T-helper 2 cell treated with Interferon-gamma antibody and Interleukin-4, amounts not matched to agents 100 ng/mL and 5 ng/mL, for 36 hours (primary cell): ENCODE data around the gene ST3GAL2. TPM values are rescaled to one million over a fixed set of nuclear protein-coding genes. Genes with fewer than 3 reads are reported as not detected.
"Not testable (repeated sequence)": the region's sequence is repeated elsewhere in the genome, so short reads cannot be mapped to it uniquely, and the experiment has no call there.

ENCODE experiments used
- intact Hi-C: fragments of 100-400 bp; cut with micrococcal nuclease; formaldehyde crosslinking; loops from one replicate; pipeline ENCODE4 v1.15.1; 2023
- total RNA-seq: library from RNA; stranded (reverse); gene quantifications from 2 replicates; pipeline ENCODE4 v1.2.3, GENCODE V29; 2022

ST3GAL2 gene
- total RNA-seq, 1 donor from 2014 or later, result 25.7 TPM

DNA sequence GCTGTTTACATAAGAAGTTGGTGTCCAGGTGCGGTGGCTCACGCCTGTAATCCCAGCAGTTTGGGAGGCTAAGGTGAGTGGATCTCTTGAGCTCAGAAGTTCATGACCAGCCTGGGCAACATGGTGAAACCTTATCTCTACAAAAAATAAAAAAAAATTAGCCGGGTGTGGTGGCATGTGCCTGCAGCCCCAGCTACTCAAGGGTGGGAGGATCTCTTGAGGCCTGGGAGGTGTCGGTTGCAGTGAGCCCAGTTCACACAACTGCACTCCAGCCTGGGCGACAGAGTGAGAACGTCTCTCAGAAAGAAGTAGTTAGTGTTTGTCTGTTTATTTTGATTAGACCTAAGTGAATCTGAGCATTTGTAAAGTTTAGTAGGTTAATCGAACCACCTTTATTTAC lies 79.3 kb downstream of the ST3GAL2 start:
- intact Hi-C loops, result no loop called here

DNA sequence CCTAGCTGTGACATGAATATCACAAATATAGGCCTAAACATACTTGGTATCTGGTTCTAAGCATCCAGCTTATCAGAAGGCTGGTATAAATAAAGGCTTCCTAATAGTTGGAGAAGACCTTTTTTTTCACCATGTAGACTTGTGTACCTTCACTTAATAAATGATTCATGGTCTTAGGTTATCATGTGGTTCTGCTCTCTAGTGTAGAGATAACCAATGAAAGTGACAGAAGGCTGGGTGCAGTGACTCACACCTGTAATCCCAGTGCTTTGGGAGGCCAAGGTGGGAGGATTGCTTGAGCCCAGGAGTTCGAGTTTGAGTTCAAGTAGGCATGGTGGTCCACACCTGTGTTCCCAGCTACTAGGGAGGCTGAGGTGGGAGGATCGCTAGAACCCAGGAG lies 89.1 kb downstream of the ST3GAL2 start:
- intact Hi-C loops, result no loop called here

DNA sequence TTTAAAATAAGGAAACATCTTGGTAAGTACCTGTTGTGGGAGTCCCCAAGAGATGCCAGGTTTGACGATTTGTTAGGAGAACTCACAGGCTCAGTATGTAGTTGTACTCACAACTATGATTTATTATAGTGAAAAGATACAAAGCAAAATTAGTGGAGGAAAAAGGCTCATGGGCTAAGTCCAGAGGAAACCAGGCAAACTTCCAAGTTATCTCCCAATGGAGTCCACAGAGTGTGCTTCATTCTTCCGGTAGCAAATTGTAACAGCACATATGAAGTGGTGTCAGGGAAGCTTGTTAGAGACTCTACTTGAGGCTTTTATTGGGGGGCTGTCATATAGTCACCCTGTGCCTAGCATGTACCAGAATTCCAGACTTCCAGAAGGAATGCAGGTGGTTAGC lies 89.9 kb downstream of the ST3GAL2 start:
- intact Hi-C loops, result no loop called here

DNA sequence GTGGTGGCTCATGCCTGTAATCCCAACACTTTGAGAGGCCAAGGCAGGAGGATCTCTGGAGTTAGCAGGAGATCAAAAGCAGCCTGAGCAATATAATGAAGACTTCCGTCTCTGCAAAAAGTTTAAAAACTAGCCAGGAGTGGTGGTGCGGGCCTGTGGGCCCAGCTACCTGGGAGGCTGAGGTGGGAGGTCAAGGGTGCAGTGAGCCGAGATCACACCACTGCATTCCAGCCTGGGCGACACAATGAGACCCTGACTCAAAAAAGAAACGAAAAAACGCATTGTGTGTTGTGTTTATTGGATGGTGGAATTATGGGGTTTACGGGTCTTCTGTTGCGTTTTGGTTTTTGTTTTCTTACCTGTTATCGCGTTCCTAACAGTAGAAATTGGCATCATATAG lies 93.1 kb downstream of the ST3GAL2 start:
- intact Hi-C loops, result loop anchor here (1.0 to 2.0 kb wide), 3 partner anchors 35 to 177 kb away; partner anchors contain the start of genes COG4, DDX19B and SF3B3

DNA sequence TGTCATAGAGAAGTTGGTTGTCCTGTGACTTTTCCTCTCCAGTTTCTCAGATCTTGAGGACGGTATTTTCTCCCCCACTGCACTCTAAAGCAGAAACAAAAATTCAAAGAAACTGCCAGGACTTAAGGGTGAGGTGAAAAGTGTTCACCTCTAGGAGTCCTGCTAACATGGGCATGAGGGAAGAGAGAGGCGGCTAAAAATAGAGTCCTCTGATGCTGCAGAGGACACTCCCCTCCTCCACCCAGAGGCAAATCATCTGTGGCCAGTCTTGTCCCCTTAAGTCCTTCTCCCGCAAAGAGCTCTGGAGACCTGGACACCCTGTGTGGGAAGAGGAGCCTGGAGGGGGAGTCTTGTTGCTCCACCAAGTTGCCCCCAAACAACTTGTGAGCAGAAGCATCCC lies 96.9 kb downstream of the ST3GAL2 start:
- intact Hi-C loops, result no loop called here

DNA sequence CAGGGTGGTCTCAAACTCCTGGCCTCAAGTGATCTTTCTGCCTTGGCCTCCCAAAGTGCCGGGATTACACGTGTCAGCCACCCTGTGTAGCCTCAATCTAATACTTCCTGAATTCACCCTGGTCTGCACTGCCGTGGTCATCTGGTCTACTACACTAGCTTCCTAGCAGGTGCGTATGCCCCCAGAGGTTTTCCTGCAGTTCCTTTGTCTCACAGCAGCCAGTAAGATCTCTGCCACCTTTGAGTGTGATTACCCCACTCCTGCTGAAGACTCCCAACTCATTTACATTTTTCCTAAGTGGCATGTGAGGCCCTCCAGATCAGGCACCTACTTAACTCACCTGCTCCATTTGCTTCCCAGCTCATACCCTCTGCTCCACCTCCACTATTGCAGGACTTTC lies 97.3 kb downstream of the ST3GAL2 start:
- intact Hi-C loops, result no loop called here

DNA sequence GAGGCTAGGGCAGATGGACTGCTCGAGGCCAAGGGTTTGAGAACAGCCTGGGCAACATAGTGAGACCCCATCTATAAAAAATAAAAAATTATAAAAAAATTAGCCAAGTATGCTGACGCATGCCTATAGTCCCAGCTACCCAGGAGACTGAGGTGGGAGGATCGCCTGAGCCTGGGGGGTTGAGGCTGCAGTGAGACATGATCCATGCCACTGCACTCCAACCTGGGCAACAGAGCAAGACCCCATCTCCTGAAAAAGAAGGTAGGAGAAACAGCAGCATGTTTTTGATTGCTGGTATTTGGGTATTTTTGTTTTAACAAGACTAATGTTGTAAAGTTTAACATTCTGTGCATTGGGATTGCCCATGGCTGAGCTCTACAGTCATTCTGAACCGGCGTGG lies 101.1 kb downstream of the ST3GAL2 start:
- intact Hi-C loops, result no loop called here

DNA sequence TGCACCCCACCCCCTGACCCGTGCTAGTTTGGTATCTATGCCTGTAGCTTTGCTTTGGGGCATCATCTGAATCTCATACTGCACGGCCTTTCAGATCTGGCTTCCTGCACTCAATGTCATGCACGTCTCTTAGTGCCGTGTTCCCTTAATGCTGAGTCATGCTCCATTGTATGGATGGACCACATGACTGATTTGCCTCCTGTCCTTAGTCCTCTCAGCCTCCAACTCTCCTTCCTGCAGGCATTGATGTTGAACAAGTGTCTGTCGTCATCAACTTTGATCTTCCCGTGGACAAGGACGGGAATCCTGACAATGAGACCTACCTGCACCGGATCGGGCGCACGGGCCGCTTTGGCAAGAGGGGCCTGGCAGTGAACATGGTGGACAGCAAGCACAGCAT lies 106.2 kb downstream of the ST3GAL2 start:
- intact Hi-C loops, result not testable (repeated sequence)

DNA sequence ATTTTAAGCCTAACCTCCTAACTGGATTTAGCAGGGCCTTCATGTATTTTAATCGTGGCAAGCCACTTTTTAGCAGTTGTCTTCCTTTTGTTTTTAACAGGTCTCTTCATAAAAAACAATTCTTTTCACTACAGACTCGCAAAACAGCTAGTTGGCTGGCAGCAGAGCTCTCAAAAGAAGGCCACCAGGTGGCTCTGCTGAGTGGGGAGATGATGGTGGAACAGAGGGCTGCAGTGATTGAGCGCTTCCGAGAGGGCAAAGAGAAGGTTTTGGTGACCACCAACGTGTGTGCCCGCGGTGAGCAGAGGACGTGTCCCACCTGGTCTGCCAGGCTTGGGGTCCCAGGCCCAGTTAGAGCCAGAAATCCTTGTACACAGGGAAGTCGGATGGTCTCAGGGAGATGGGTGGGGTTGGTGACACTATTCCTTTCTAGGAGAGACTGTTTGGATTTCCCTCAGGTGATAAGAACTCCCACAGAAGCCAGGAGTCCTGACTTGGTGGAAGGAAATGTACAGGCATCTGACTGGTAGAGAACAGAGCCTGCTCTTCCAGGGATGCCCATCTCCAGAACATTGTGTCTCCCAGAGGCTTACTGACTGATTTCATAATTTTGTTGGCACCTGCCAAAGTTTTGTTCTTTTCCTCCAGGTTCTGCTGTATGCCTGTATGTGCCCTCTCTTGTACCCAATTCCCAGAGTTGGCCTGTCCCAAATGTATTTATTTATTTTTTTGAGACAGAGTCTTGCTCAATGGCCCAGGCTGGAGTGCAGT lies 107.1 kb downstream of the ST3GAL2 start:
- intact Hi-C loops, result loop anchor here (1.0 kb wide), 1 partner anchor 322 kb away; no protein-coding TSS in a partner anchor

DNA sequence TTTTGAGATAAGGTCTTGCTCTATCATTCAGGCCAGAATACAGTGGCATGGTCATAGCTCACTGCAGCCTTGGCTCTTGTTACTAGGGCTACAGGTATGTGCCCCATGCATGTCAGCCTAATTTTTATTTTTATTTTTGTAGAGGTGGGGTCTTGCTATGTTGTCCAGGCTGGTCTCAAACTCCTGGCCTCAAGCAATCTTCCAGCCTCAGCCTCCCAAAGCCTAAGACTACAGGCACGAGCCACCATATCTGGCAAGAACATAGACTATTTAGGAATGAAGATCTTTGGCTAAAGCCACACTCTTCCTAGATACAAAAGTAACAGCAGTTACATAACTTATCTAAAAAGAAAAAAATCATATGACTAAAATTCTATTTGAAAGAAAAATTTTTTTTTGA lies 107.8 kb downstream of the ST3GAL2 start:
- intact Hi-C loops, result loop anchor here (1.0 kb wide), 1 partner anchor 322 kb away; no protein-coding TSS in a partner anchor

Other genes with a start within 250 kb of the ST3GAL2 start
- 28.7 and 28.9 TPM in 2 replicates for gene EXOSC6, start 187.2 kb downstream of the ST3GAL2 start, total RNA-seq
- gene AARS1, start 149.6 kb downstream of the ST3GAL2 start, total RNA-seq, result 80.5 and 82.8 TPM in 2 replicates
- gene DDX19B, start 139.9 kb downstream of the ST3GAL2 start, total RNA-seq, result 32.3 and 33.8 TPM in 2 replicates
- gene DDX19A, start 92.2 kb downstream of the ST3GAL2 start, total RNA-seq, result 43.2 and 44.5 TPM in 2 replicates
- gene FCSK, start 15.5 kb upstream of the ST3GAL2 start, total RNA-seq, result 18.2 and 22.1 TPM in 2 replicates
- 56.2 and 56.6 TPM in 2 replicates for gene COG4, start 84.5 kb upstream of the ST3GAL2 start, total RNA-seq
- gene SF3B3, start 84.7 kb upstream of the ST3GAL2 start, total RNA-seq, result 441 and 453 TPM in 2 replicates
- gene IL34, start 207.5 kb upstream of the ST3GAL2 start, total RNA-seq, result not detected in 2 replicates
- 0.43 and 0.57 TPM in 2 replicates for gene MTSS2, start 247.0 kb upstream of the ST3GAL2 start, total RNA-seq